GM12878 (cell line): ENCODE data around the gene KATNIP. TPM values are rescaled to one million over a fixed set of nuclear protein-coding genes. Genes with fewer than 3 reads are reported as not detected.

Experiments used
- ATAC-seq: fragments of 200-7000 bp; cut with Tn5 transposase; 3 replicates; pipeline ENCODE4 v1.9.1; 2020; ENCODE audit warnings: mild to moderate bottlenecking, moderate library complexity
- BruUV-seq: library from RNA; stranded (reverse); fragments of 400-500 nt; replicated peaks from 2 replicates; lab custom pipeline; 2021; lab: Mats Ljungman, UMichigan
- CTCF ChIA-PET: fragments of 300-600 bp; sonication (Branson Sonifier 250); formaldehyde crosslinking; extraction: SDS; loops from one replicate; lab custom pipeline; 2021; ENCODE audit warnings: inconsistent platforms; lab: Yijun Ruan, JAX
- POLR2A ChIA-PET: fragments of 350-600 bp; formaldehyde crosslinking; extraction: SDS; loops from one replicate; lab custom pipeline; 2021; ENCODE audit warnings: inconsistent platforms; lab: Charles Lee
- RAD21 ChIA-PET: fragments of 300-600 bp; sonication (Branson Sonifier 250); formaldehyde crosslinking; loops from one replicate; lab custom pipeline; 2023; ENCODE audit warnings: antibody characterized with exemption; ENCODE audit not compliant: unreplicated experiment; lab: Charles Lee
- SMC1A ChIA-PET: fragments of 300-600 bp; sonication (Branson Sonifier 250); formaldehyde crosslinking; loops from one replicate; lab custom pipeline; 2023; ENCODE audit not compliant: unreplicated experiment, uncharacterized antibody; lab: Charles Lee
- DNase-seq: peaks from one replicate; pipeline ENCODE4 v3.0.0-alpha.2; 2011; ENCODE audit warnings: low read depth, low spot score
- FAIRE-seq: peaks from 3 replicates; lab custom pipeline; 2011; peaks lifted over from hg19 to GRCh38; lab: Jason Lieb, UNC
- H2AFZ ChIP-seq: 2 replicates; pipeline ENCODE4 v1.6.0; 2011; ENCODE audit warnings: low read depth, low read length, control low read depth; ENCODE audit not compliant: control insufficient read depth
- H3K27ac ChIP-seq: 2 replicates; pipeline ENCODE4 v1.5.1; 2011; ENCODE audit warnings: control low read depth; ENCODE audit not compliant: control insufficient read depth, insufficient read depth
- H3K27me3 ChIP-seq, 2 experiments: replicated peaks in 1 of 2; 2 replicates each; pipeline versions ENCODE4 v1.6.0 to v1.6.1; 2011; ENCODE audit warnings: low read length in 1 of 2; ENCODE audit not compliant: control insufficient read depth in 2 of 2, insufficient read depth in 2 of 2
- H3K36me3 ChIP-seq, 2 experiments: 2 replicates each; pipeline ENCODE4 v1.5.1; 2011; ENCODE audit warnings: low read length in 1 of 2; ENCODE audit not compliant: control insufficient read depth in 2 of 2, insufficient read depth in 2 of 2
- H3K4me1 ChIP-seq: 2 replicates; pipeline ENCODE4 v1.6.1; 2011; ENCODE audit warnings: mild to moderate bottlenecking, low read length, moderate library complexity, mixed read lengths; ENCODE audit not compliant: control insufficient read depth, insufficient read depth
- H3K4me2 ChIP-seq: 2 replicates; pipeline ENCODE4 v1.6.0; 2011; ENCODE audit warnings: control low read depth; ENCODE audit not compliant: control insufficient read depth, insufficient read depth
- H3K4me3 ChIP-seq: fragments of 200-600 bp; sonication (generic); 2 replicates; pipeline ENCODE4 v1.5.1; 2016
- H3K79me2 ChIP-seq: 2 replicates; pipeline ENCODE4 v1.6.0; 2011; ENCODE audit warnings: low read length; ENCODE audit not compliant: control insufficient read depth, insufficient read depth
- H3K9ac ChIP-seq: 2 replicates; pipeline ENCODE4 v1.8.0; 2011; ENCODE audit warnings: low read length, control low read depth, mixed read lengths; ENCODE audit not compliant: control insufficient read depth, insufficient read depth
- H3K9me3 ChIP-seq: replicated peaks from 3 replicates; pipeline ENCODE4 v1.5.1; 2011; ENCODE audit warnings: mild to moderate bottlenecking, low read length; ENCODE audit not compliant: control insufficient read depth, insufficient read depth
- H4K20me1 ChIP-seq: 2 replicates; pipeline ENCODE4 v1.6.0; 2011; ENCODE audit not compliant: control insufficient read depth, insufficient read depth
- ATF7 ChIP-seq: fragments of 450-650 bp; IDR thresholded peaks from 2 replicates; pipeline ENCODE4 v1.6.1; 2016; ENCODE audit warnings: low read depth, mild to moderate bottlenecking
- MTA3 ChIP-seq: IDR thresholded peaks from 2 replicates; pipeline ENCODE4 v1.6.1; 2012; ENCODE audit warnings: low read length, inconsistent platforms, borderline replicate concordance
- RELB ChIP-seq: fragments of 450-650 bp; IDR thresholded peaks from 2 replicates; pipeline ENCODE4 v1.6.1; 2017; ENCODE audit warnings: low read depth, mild to moderate bottlenecking, moderate library complexity
- ZSCAN29 ChIP-seq: fragments of 450-650 bp; IDR thresholded peaks from 2 replicates; pipeline ENCODE4 v1.6.1; 2017; ENCODE audit warnings: mild to moderate bottlenecking, moderate library complexity
- WGBS: methylation state at CpG from one replicate; pipeline ENCODE4 v1.1.6; 2016; ENCODE audit warnings: low lambda C conversion rate; ENCODE audit not compliant: insufficient replicate concordance, insufficient coverage; ENCODE audit errors: missing lambda C conversion rate; 5-methylcytosine and 5-hydroxymethylcytosine counted together
- in situ Hi-C: fragments of 300-500 bp; cut with MboI; formaldehyde crosslinking; loops from 9 replicates; pipeline ENCODE4 v1.14.3; 2018; ENCODE audit warnings: mixed read lengths
- intact Hi-C: fragments of 100-400 bp; cut with micrococcal nuclease; formaldehyde crosslinking; loops from one replicate; pipeline ENCODE4 v1.14.2; 2022; ENCODE audit not compliant: unreplicated experiment
- polyA plus RNA-seq, 11 experiments: library from polyadenylated mRNA; depleted of rRNA in 4 of 11; unstranded in 6 of 11; stranded (reverse) in 5 of 11; fragments of >200 nt; fragmentation: Nextera tagmentation in 4 of 11; fragmentation: Illumina TruSeq in 1 of 11; extraction: Ambion mirVana in 4 of 11; extraction: Trizol in 1 of 11; gene quantifications; 1 replicate in 1 of 11; 2 replicates in 10 of 11; pipeline versions ENCODE4 v1.2.1 to v1.2.3, GENCODE V29; 2011 to 2016; ENCODE audit warnings: inconsistent platforms in 2 of 11, missing spikeins in 2 of 11, low read depth in 1 of 11
- total RNA-seq, 4 experiments: library from RNA; depleted of rRNA in 3 of 4; stranded (reverse); fragments of >200 nt in 3 of 4; fragmentation: Illumina TruSeq in 1 of 4; extraction: Trizol in 1 of 4; gene quantifications; 2 replicates each; pipeline versions ENCODE4 v1.2.1 to v1.2.3, GENCODE V29; 2013 to 2021

KATNIP gene
- total and polyA plus RNA-seq, 10 of the 15 experiments (the other 5 are each of a cell fraction or from before 2014, with no cell fraction given) = 1.6 to 13.8 (median 9.1) TPM

- Histone ChIP-seq H3K4me3 (no peak overlapping the region), H3K36me3 (peaks cover 16 to 43% of the 10 kb centered on the region in 2 experiments), H3K4me2 (no peak overlapping the region), H3K4me1 (no peaks in the 10 kb centered on the region), H3K9ac (no peak overlapping the region), H3K79me2 (no peaks in the 10 kb centered on the region), H3K27ac (no peak overlapping the region), H3K27me3 (no peaks in the 10 kb centered on the region)
- no peak for FAIRE-seq
- ChIA-PET CTCF (interaction anchor here (0.6 kb wide), 1 partner anchor 1072 kb away, joined by 4 read pairs; no protein-coding TSS in a partner anchor), POLR2A (interaction anchor here (0.6 kb wide), 1 partner anchor 141 kb away, joined by 3 read pairs; no protein-coding TSS in a partner anchor), SMC1A (no interaction called here), RAD21 (no interaction called here)
- DNase-seq = no peak
- ATAC-seq = no peak
- in situ Hi-C loops = no loop called here
- BruUV-seq = no TSS peak
- no peak for TF ChIP-seq MTA3
- no peak for TF ChIP-seq RELB
- no peak for TF ChIP-seq ZSCAN29
- no peak for TF ChIP-seq ATF7
- TF ChIP-seq, all 136 proteins: peak for 0
- WGBS = 80% methylated on average over 9 of the region's 9 CpGs
- no peaks in the 10 kb centered on the region for H3K9me3 ChIP-seq
- intact Hi-C loops = no loop called here
- H4K20me1 ChIP-seq = no peaks in the 10 kb centered on the region
- no peak overlapping the region for H2AFZ ChIP-seq
These were observed 41.5 kb upstream of the KATNIP start for GRCh38 chr16:27508476-27508875.
